Right hindlimb (tissue), 1 donor: Measurements from ENCODE around the gene PDIA3.
"Not testable (repeated sequence)": the region's sequence is repeated elsewhere in the genome, so short reads cannot be mapped to it uniquely, and the experiment has no call there.

Source experiments
- DNase-seq: peaks from one replicate; pipeline ENCODE4 v3.0.0-alpha.2; 2018

PDIA3 gene

DNA sequence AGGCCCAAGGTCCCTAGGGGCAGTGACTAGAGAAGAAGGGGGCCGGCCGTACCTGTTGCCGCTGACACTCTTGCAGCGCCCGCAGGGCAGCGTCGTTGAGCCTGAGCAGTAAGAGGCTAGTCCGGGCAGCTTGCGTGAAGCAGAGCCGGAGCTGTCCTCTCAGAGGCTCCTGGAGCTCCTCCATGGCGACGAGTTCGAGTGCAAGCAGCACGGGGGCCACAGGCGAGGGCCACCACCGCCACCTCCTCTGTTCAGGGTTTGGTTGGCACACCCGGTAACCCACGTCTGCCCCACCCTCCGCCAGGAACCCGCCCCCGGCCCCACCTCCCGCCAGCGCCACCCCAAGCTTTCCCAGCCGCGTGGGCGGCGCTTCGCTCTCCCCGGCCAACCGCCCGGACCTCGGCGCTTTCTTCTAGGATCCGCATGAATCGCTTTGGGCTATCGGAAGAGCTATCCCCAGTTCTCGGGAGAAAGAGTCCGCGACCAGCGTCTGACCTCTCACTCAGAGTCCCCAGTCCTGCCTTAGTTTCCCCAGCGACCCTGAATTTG lies 30.6 kb downstream of the PDIA3 start, which contains the start of gene ELL3:
Gene ELL3, minus strand, starts transcription at position 249 of the 549 bp plus-strand sequence. Its CDS starts 65 bp downstream, at position 184.
- peak; percentile 86 for DNase-seq

GRCh38 chr15:43777267-43777914 lies 31.2 kb downstream of the PDIA3 start:
- DNase-seq, result peak; percentile 86

DNA sequence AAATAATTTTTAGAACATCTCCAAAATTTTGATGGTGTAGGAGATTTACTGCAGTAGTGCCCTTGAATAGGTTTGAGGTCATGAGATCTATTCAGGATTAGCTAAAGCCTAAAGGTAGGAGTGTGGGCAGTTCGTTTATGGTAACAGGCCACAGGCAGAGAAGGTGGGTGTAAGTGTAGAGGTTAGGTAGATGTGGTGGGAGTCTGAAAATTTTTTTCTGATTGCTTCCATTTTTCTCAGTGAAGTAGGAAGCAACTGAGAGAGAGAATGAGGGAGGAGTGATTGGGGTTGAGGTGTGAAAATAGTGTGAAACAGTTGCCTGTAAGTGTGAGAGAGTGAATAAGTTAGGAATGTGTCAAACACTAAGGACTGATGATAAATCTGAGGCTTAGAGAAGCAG lies 32.8 kb downstream of the PDIA3 start:
- no peak for DNase-seq

DNA sequence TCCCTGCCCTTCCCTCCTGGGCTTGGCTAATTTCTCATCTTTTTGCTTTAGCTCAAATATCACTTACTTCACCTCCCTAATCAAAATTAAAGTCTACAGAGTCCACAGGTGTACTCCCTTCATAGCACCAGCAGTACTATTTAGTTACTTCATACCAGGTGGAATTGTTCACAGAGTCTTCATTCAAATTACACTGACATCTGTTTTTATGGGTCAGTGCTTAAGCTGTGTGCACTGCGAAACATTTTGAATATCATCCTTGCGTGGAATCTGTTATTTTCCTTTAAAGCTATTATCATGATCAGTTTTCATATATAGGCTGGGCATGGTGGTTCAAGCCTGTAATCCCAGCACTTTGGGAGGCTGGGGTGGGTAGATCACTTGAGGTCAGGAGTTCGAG lies 43.2 kb downstream of the PDIA3 start:
- no peak for DNase-seq

- DNase-seq, result peak; percentile 100
These were observed 45.9 kb downstream of the PDIA3 start, which contains the start of gene SERF2 for GRCh38 chr15:43791993-43792760. SERF2 (plus strand) TSS chr15:43792320; CDS start chr15:43792377, 57 bp downstream.

- peak; percentile 27 for DNase-seq
These were observed 46.7 kb downstream of the PDIA3 start for GRCh38 chr15:43792761-43793476.

DNA sequence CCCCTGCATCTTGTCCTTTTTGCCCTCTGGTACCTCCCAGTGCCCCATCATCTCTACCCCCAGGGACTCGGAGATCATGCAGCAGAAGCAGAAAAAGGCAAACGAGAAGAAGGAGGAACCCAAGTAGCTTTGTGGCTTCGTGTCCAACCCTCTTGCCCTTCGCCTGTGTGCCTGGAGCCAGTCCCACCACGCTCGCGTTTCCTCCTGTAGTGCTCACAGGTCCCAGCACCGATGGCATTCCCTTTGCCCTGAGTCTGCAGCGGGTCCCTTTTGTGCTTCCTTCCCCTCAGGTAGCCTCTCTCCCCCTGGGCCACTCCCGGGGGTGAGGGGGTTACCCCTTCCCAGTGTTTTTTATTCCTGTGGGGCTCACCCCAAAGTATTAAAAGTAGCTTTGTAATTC lies 47.4 kb downstream of the PDIA3 start:
- peak; percentile 25 for DNase-seq

DNA sequence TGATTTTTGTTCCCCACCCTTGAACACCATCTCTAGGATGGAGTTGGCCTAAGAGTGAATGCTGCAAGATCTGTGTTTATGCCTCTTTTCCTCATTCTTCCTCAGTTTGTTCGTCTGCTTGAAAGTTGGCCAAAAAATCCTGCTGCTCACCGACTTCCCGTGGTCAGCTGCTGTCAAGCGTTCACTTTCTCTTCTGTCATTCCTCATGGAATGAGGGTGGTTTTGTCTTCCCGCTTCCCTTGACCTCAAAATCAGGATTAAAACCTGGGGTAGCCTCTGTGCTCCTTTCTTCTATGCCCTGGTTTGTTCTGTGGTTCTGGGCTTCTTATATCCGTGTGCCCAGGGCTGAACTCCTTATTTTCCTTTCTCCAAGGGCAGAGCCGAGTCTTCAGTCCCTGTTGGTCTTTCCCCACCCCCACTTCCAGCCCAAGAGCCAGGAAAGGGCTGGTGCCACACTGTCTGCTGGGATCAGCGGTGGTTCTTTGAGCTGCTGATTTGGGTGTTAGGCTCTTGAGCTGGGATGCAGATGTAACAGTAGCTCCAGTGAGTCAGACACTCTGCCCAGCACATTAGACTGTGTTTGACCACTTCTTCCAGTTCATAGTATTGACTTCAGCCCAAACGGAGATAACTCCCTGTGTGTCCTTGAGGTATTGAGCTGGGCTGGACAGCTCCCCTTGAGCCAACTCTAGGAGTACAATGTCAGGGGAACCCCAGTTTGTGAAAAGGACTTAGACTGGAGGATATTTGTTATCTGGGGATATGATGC lies 48.2 kb downstream of the PDIA3 start:
- DNase-seq, result no peak

GRCh38 chr15:43795197-43795596 lies 49.0 kb downstream of the PDIA3 start:
- no peak for DNase-seq

DNA sequence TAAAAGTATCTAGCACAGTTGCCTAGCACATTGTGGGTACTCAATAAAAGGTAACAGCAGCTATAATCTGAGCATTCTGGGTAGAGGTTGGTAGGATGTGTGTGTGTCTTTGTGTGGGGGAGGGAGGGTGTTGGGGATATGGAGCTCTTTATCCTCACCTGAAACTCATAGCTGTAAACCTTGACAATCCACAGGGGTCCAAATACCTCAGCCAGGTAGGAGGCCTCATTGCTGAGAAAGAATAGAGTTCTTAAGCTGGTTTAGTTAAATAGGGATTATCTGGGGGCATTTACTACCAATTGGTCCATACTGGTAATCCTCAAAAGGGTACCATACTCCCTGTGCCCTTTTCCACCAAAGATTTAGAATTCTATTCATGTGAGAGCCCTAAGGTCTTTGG lies 49.8 kb downstream of the PDIA3 start:
- DNase-seq, result no peak

DNA sequence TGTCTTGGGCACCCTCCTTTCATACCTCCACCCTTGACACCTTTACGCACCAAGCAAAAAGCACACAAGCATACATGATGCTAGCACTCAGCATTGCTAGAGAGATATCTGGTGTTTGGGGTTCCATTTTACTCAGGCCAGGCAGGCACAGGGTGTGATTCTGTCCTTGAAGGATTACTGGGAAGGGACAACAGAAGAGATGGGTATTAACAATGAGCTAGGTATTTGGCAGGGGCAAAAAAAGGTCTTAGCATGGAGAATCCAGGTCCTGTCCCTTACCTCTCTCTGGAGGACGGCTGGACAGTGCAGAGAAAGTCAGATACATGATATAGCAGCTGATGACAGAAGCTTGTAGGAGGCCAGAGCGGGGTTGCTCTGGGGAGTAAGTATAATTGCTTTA lies 50.3 kb downstream of the PDIA3 start:
- no peak for DNase-seq

- DNase-seq, result peak; percentile 25
These were observed 53.1 kb downstream of the PDIA3 start for GRCh38 chr15:43799209-43799944.

DNA sequence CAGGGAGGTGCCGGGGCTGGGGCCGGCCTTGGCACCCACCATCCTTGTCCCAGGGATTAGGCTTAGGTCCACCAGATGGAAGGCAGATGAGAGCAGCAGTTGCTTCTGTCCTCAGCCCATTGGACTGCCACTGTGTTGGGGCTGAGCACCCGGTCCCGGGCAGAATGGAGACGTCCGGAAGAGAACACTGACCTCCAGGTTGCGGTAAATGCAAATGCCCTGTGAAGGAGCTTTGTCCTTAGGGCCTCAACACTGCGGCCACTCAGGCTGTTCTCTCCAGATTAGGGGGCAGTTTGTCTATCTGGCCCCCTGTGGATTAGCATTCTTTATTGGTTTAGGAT lies 53.7 kb downstream of the PDIA3 start, which contains the start of gene SERINC4:
Gene SERINC4, minus strand, starts transcription at position 276 of the 341 bp plus-strand sequence. Its CDS starts 234 bp downstream, at position 42.
- peak; percentile 27 for DNase-seq

- DNase-seq, result peak; percentile 96
These were observed 54.3 kb downstream of the PDIA3 start, which contains the start of gene HYPK for GRCh38 chr15:43800286-43801141. HYPK (plus strand) TSS chr15:43800599; CDS start chr15:43800623, 24 bp downstream.

- DNase-seq, result not testable (repeated sequence)
These were observed 56.4 kb downstream of the PDIA3 start for GRCh38 chr15:43802676-43803075.

GRCh38 chr15:43808435-43808950 lies 62.3 kb downstream of the PDIA3 start:
- DNase-seq, result no peak

DNA sequence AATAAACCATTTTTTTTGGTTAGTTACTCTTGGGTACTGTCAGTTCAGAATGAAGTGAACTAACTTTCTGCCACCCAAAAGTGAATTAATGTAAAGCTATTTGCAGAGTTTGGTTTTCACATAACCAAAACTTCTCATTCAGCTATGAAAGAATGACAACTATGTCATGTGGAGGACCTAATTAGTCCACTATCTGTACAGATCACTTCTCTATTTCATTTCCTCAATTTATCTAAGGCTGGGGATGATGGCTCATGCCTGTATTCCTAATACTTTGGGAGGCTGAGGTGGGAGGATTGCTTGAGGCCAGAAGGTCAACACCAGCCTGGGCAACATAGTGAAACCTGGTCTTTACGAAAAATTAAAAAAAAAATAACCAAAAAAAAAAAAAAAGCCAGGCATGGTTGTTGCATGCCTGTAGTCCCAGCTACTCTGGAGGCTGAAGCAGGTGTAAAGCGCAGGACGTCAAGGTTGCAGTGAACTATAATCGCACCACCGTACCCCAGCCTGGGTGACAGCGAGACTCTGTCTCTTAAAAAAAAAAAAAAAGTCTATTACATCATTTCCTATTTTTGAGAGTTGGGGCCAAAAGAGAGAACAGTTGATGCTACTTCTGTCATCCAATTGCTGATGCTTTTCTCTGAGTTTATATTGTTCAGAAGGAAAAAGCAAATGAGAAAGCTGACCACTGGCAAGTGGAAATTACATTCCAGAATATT lies 62.9 kb downstream of the PDIA3 start:
- no peak for DNase-seq

DNA sequence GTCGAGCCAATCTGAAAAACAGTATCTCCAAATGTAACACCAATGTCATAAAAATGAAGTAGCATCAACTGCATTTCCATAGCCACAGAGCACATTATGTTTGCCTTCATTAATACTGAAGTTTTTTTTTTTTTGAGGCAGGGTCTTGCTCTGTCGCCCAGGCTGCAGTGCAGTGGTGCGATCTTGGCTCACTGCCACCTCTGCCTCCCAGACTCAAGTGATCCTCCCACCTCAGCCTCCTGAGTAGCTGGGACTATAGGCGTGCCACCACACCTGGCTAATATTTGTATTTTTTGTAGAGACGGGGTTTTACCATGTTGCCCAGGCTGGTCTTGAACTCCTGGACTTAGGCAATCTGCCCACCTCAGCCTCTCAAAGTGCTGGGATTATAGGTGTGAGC lies 68.8 kb downstream of the PDIA3 start:
- DNase-seq, result not testable (repeated sequence)

- DNase-seq, result no peak
These were observed 75.3 kb downstream of the PDIA3 start for GRCh38 chr15:43821505-43821904.
